Measurements from ENCODE around the gene C6orf15.

C6orf15 gene

DNA sequence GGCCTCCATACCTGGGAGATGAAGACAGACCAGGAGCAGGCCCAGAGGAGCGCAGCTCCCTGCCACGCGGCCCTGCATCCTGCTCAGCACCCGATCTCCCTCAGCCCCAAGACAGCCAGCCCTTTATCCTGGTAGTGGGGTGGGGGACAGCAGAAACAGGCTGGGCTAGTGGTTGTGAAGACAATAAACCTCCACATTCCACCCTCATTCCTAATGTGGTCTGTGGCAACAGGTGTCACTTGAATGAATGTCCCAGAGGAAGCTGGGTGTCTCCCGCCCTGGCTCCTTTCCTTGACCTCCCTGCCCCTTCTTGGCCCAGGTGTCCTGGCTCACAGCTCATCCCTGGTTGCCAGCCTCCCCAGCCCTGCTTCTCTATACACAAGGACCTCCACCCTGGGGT, at the start of gene C6orf15:
Gene C6orf15 (minus strand): TSS at position 98 of the 400 bp plus-strand sequence. CDS start 20 bp downstream, at position 78.
- no peak for DNase-seq

- DNase-seq = no peak
These were observed 49.1 kb upstream of the C6orf15 start for GRCh38 chr6:31161216-31162126.

DNA sequence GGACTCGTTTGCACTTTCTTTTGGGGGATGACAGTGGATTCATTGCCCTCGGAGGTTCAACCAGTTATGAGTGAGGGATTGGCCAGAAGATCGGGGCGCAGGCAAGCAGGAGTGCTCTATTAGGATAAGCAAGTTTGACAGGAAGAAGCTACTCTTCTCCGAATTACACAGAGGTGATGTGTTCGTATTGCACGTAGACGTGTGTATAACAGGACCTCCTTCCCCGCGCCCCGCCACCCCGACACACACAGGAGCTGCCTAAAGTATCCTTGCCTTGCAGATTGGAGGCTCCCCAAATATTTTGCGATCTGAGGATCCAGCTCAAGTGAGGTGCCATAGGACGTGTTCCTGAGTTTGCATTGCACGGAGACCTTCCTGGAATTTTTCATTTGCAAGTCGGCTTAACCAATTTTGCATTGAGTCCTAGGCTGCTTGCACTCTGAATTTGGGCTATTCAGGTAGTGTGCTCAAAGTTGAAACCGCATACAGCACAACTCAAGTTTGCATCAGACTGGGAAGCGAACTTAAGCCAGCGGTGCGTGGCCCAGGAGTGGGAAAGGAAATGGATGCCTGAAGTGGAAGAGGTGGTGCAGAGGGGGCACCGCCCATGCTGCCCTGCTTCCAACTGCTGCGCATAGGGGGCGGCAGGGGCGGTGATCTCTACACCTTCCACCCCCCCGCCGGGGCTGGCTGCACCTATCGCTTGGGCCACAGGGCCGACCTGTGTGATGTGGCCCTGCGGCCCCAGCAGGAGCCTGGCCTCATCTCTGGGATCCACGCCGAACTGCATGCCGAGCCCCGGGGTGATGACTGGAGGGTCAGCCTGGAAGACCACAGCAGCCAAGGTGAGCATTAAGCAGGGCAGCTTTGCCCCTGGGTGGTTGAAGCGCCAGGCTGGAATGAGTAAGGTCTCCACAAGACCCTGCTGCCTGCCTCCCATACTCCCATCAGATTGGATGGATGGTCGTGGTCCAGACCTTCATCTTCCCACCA, 46.8 kb upstream of the C6orf15 start:
- peak; percentile 52 for DNase-seq

DNA sequence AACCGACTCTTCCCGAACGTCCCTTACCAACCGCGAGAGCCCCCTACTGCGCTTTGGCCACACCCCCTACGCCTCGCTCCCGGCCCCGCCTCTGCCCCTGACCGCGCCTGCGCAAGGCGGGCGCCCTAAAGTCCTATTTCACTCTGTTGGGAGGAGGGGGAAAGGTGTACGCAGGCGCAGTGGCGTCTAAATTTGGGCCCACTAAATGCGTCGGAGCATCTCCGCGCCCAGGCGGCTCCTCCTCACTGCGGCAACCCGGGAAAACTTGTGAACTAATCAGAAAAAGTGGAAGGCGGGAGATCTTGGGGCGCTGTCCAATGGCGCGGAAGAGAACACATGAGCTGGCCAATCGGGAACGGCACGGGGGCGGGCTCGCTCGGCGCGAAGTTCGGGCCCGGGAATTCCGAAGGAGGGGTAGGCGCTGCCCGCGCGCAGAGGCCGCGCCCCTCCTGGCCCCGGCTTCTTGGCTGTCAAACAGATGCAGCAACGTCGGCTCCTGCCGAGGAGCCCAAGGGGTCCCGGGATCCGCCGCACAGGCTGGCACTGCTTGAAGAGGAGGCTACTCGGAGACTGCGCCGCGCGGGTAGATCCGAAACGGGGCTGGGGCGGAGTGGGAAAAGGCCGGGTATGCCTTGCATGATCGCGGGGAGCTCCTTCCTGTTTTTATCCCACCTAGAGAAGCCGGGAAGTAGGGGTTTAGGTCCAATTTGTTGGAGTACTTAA, 45.9 kb upstream of the C6orf15 start, which contains the start of gene TCF19:
Gene TCF19 (plus strand): TSS at position 450 of the 723 bp plus-strand sequence. CDS start 881 bp downstream, outside the sequence.
- DNase-seq = peak; percentile 99

DNA sequence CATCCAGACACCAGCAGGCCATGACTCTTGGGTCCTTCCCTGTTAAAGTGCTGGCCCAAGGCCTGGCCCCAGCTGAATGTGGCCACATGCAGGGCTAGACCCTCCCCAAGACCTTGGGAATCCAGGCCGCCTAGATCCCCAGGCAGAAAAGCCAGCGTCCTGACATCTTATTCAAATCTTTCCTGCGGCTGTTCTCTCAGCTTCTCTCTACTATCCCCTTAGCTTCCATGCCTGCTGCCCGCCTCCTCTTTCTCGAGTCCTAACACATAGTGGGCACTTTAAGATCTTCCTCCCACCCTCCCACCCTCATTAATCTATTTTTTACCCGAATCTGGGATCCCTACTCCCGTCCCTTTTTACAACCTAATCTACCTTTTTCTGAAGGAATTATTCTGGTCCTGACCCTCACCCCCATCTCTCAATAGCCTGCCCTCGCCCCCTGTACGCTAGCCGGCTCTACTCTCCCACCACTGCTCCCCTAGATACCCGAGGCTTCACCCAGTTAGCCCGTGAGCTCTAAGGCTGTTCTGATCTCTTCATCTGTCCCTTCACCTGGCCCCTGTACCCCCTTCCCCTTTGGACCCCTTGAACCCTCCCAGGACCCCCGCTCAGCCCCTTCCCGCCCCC, 45.3 kb upstream of the C6orf15 start, which contains the start of gene CCHCR1:
Gene CCHCR1 (minus strand): TSS at position 290 of the 627 bp plus-strand sequence. CDS start 202 bp downstream, at position 88.
- DNase-seq = peak; percentile 43

DNA sequence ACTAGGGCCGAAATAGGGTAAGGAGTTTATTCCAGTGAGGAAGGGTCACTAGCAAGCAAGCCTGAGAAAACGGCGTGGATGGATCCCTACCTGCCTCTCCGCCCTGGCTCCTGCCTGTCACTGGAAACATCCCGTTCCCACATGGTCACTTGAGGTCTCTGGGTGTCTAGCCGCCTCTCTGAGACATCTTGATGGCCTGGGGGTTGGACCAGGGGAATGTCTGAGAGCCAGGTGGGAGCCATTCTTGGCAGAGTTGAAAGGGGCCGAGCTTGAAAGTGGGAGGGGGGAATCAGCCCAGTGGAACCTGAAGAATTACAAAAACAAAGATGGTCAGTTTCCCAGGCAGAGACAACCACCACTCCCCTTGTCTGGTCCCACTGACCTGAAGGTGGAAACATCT, 44.3 kb upstream of the C6orf15 start:
- no peak for DNase-seq

GRCh38 chr6:31154436-31154835, 42.1 kb upstream of the C6orf15 start:
- no peak for DNase-seq

GRCh38 chr6:31152781-31153180, 40.4 kb upstream of the C6orf15 start:
- DNase-seq = no peak

GRCh38 chr6:31149827-31150447, 37.6 kb upstream of the C6orf15 start:
- DNase-seq = no peak

GRCh38 chr6:31145386-31145785, 33.0 kb upstream of the C6orf15 start:
- DNase-seq = no peak

GRCh38 chr6:31144970-31145340, 32.6 kb upstream of the C6orf15 start:
- DNase-seq = no peak

GRCh38 chr6:31144296-31144969, 32.1 kb upstream of the C6orf15 start:
- DNase-seq = peak; percentile 56

DNA sequence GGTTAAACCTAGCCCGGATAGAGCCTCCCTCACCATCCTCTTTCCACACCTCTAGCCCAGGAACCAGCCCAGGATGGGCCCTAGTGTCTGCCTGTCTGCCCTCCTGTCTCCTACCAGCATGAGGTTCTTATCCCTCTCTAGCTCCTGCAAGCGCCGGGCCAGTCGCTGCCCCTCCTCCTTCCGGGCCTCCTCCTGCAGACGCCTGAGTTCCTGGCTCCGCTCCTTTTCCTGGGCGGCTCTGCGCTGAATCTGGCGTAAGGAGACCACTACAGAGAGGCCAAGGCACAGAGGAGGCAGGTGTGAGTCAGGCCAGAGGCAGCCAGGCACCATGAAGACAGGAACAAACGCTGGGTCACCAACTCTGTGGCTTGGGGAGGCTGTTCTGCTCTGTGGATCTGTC, 30.8 kb upstream of the C6orf15 start:
- peak; percentile 33 for DNase-seq

- peak; percentile 88 for DNase-seq
These were observed 30.0 kb upstream of the C6orf15 start for GRCh38 chr6:31142361-31142761.

DNA sequence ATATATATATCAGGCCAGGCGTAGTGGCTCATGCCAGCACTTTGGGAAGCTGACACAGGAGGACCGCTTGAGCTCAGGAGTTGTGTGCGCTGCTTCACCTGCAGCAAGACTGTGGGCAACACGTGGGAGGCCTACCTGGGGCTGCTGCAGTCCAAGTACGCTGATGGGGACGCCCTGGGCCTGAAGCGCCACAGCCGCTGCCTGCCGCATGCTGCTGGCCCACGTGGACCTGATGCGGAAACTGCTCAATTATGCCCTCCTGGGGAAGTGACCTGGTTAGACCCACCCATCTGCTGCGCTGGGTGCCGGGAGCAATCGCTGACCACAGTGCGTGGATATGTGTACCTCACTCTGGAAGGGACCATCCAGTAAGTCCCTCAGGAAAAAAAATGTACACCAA, 28.3 kb upstream of the C6orf15 start:
- no peak for DNase-seq

DNA sequence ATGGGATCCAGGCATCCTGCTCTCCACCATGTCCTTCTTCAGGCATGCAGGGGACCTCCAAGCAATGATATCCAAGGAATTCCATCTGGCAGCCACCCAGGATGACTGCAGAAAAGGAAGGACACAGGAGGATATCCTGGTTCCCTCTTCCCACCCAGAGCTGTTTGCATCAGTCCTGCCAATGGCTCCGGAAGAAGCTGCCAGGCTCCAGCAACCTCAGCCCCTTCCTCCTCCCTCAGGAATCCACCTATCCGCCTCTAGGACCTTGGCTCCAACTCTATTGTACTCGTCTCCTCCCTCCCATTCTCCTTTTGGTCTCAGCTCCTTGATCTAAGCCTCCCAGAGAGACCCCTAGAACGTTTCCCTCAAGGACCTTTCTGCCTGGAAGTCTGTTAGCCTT, 27.2 kb upstream of the C6orf15 start:
- DNase-seq = no peak

DNA sequence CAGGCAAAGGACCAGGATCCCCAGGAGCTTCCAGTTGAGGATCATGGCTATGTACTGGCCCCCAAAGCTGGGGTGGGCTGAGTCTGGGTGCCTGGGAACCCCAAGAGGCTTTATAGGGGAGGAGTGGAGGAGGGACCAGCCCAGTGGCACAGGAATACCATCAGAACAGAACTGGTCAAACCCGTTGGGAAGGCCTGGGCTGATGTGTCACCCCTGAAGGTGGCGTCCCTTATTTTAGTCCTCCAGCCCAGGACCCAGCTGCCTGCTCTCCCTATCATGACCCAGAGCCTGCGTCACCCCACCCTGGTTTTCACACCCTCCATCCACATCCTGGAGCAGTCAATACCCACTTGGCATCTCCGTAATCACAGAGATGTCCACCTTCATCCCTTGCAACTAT, 26.6 kb upstream of the C6orf15 start, which contains the start of gene PSORS1C2:
Gene PSORS1C2 (minus strand): TSS at position 85 of the 400 bp plus-strand sequence. CDS start 40 bp downstream, at position 45.
- no peak for DNase-seq

DNA sequence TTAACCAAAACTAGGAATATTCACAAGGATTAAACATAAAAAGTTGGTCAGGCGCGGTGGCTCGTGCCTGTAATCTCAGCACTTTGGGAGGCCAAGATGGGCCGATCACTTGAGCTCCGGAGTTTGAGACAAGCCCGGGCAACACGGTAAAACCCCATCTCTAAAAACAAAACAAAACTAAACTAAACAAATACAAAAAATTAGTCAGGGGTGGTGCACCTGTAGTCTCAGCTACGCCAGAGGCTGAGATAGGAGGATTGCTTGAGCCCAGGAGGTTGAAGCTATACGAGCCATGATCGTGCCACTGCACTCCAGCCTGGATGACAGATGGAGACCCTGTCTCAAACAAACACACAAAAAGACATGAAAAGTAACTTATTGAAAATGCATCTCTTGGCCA, 23.3 kb upstream of the C6orf15 start:
- DNase-seq = no peak

DNA sequence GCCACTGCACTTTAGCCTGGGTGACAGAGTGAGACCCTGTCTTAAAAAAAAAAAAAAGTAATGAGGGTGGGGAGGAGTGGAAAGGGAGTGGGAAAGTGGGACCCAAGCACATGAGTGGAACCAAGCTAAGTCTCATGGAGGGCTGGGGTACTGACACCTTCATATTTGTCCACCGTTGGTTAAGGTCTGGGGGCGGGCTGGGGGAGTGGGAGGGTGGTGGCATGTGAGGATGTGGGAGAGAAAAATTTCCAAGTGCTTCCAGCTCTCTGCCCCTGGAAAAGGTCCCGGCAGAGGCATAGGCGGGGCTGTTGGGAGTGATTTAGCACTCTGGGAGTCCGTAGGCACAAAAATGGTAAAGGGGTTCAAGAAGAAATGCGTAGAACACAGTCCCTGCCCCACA, 20.4 kb upstream of the C6orf15 start:
- DNase-seq = no peak

DNA sequence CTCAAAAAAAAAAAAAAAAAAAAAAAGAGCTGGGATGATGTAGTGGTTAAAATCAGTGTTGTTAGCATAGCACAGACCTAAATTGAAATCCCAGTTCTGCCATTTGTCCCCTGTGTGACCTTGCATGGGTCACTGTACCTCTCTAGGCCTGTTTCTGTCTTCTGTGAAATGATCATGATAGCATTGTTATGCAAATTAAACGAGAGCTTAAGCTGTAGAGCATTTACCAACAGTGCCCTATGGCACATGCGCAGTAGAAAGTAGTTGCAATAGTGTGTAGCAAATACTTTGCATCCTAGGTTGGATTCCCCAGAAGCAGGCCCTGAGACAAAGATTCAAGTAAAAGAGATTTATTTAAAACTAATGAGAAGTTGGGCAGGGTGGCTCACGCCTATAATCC, 19.2 kb upstream of the C6orf15 start:
- DNase-seq = no peak

- DNase-seq = no peak
These were observed 18.4 kb upstream of the C6orf15 start for GRCh38 chr6:31130751-31131150.
